K562 (cell line): ENCODE data around the gene HSPA1L. TPM values are rescaled to one million over a fixed set of nuclear protein-coding genes. Genes with fewer than 3 reads are reported as not detected.

ENCODE experiments used
- BHLHE40 ChIP-seq: IDR thresholded peaks from 2 replicates; pipeline ENCODE4 v1.6.1; 2011; ENCODE audit warnings: low read length, improper control_type of control experiment
- CCNT2 ChIP-seq: IDR thresholded peaks from 2 replicates; pipeline ENCODE4 v1.6.1; 2011; ENCODE audit warnings: borderline replicate concordance, low read depth, mild to moderate bottlenecking, moderate library complexity, mixed read lengths, low read length; ENCODE audit not compliant: insufficient read length; ENCODE audit errors: extremely low read depth
- CTCF ChIP-seq, 3 experiments: IDR thresholded peaks in 2 of 3; conservative IDR thresholded peaks in 1 of 3; 2 replicates each; pipeline ENCODE4 v1.5.1; 2011 to 2012; ENCODE audit warnings: low read length in 3 of 3, mild to moderate bottlenecking in 3 of 3, control low read depth in 2 of 3, improper control_type of control experiment in 1 of 3, inconsistent platforms in 1 of 3, low read depth in 1 of 3, mixed read lengths in 1 of 3, moderate library complexity in 1 of 3; ENCODE audit not compliant: insufficient read depth in 2 of 3
- ELF1 ChIP-seq: fragments of 200-800 bp; sonication (Bioruptor generic); IDR thresholded peaks from 2 replicates; pipeline ENCODE4 v1.6.1; 2016; ENCODE audit warnings: missing genetic modification characterization, missing compliant biosample characterization
- ESRRA ChIP-seq: fragments of 450-650 bp; IDR thresholded peaks from 2 replicates; pipeline ENCODE4 v1.6.1; 2014; ENCODE audit warnings: low read depth, mild to moderate bottlenecking, moderate library complexity, borderline replicate concordance
- GTF3C2 ChIP-seq: IDR thresholded peaks from 3 replicates; pipeline ENCODE4 v1.6.1; 2011; ENCODE audit warnings: borderline replicate concordance, mild to moderate bottlenecking, moderate library complexity; ENCODE audit not compliant: insufficient read length; ENCODE audit errors: extremely low read depth
- MTF1 ChIP-seq: fragments of 250-450 bp; sonication (Bioruptor Pico); IDR thresholded peaks from 2 replicates; pipeline ENCODE4 v1.9.0; 2021; ENCODE audit warnings: moderate library complexity, mild to moderate bottlenecking, inconsistent platforms, borderline replicate concordance
- SIRT6 ChIP-seq: IDR thresholded peaks from one replicate; pipeline ENCODE4 v1.6.1; 2012; ENCODE audit warnings: low read depth, mild to moderate bottlenecking, control low read depth, inconsistent platforms, low read length, moderate library complexity
- STAT6 ChIP-seq: sonication (generic); formaldehyde crosslinking; IDR thresholded peaks from 2 replicates; pipeline ENCODE4 v1.8.1; 2023; ENCODE audit warnings: mild to moderate bottlenecking, missing genetic modification reagents
- SUPT5H ChIP-seq: fragments of 450-650 bp; IDR thresholded peaks from 2 replicates; pipeline ENCODE4 v1.6.1; 2016
- TAF1 ChIP-seq: IDR thresholded peaks from 2 replicates; pipeline ENCODE4 v1.6.1; 2011; ENCODE audit warnings: mild to moderate bottlenecking, low read length, moderate library complexity; ENCODE audit not compliant: insufficient read depth, control insufficient read depth, severe bottlenecking; ENCODE audit errors: extremely low read depth
- YY1 ChIP-seq, 3 experiments: IDR thresholded peaks; 2 replicates each; pipeline ENCODE4 v1.6.1; 2011; ENCODE audit warnings: low read length in 2 of 3, mild to moderate bottlenecking in 2 of 3, moderate library complexity in 2 of 3, borderline replicate concordance in 1 of 3, control low read depth in 1 of 3, low read depth in 1 of 3; ENCODE audit not compliant: insufficient read depth in 3 of 3, insufficient replicate concordance in 2 of 3, control insufficient read depth in 1 of 3, insufficient read length in 1 of 3; ENCODE audit errors: extremely low read depth in 1 of 3
- ZBTB43 ChIP-seq: sonication (generic); formaldehyde crosslinking; IDR thresholded peaks from 2 replicates; pipeline ENCODE4 v1.8.0; 2023; ENCODE audit warnings: mild to moderate bottlenecking, missing genetic modification reagents
- ZC3H11A ChIP-seq: IDR thresholded peaks from 2 replicates; pipeline ENCODE4 v1.6.1; 2012; ENCODE audit warnings: low read depth, low read length, improper control_type of control experiment
- ZFPM2 ChIP-seq: fragments of 250-450 bp; sonication (Bioruptor Pico); IDR thresholded peaks from 2 replicates; pipeline ENCODE4 v1.5.1; 2022; ENCODE audit warnings: mild to moderate bottlenecking
- polyA plus RNA-seq, 8 experiments: library from polyadenylated mRNA; depleted of rRNA in 4 of 8; stranded (reverse) in 5 of 8; unstranded in 3 of 8; fragments of >200 nt; fragmentation: Nextera tagmentation in 2 of 8; fragmentation: Illumina TruSeq in 1 of 8; extraction: Ambion mirVana in 2 of 8; extraction: Trizol in 1 of 8; gene quantifications; 2 replicates each; pipeline versions ENCODE4 v1.2.1 to v1.2.3, GENCODE V29; 2011 to 2014; ENCODE audit warnings: inconsistent platforms in 1 of 8, missing spikeins in 1 of 8
- total RNA-seq, 7 experiments: library from RNA; depleted of rRNA in 6 of 7; stranded (reverse); fragments of >200 nt in 6 of 7; fragmentation: Illumina TruSeq in 2 of 7; extraction: Trizol in 2 of 7; gene quantifications; 2 replicates each; pipeline versions ENCODE4 v1.2.1 to v1.2.3, GENCODE V29; 2011 to 2021; ENCODE audit warnings: low replicate concordance in 1 of 7

HSPA1L gene
- total and polyA plus RNA-seq, 9 of the 15 experiments (the other 6 are each of a cell fraction or from before 2014, with no cell fraction given) = 0.14 to 2.1 (median 1.3) TPM

- peak; percentile 75; the same call in 1 of the 2 replicates for TF ChIP-seq STAT6 (CRISPR knock-in tag)
- peak; percentile 56; the same call in 1 of the 2 replicates for TF ChIP-seq ZC3H11A
- TF ChIP-seq SIRT6 = no peak
- TF ChIP-seq BHLHE40 = peak; percentile 91
- peak; percentile 61 for TF ChIP-seq CCNT2
- peak in 1 of 3 experiments; percentile 3; a peak in 1 of 6 replicates for TF ChIP-seq CTCF (IDR thresholded peaks at IDR 0.05 in 2 of 3, conservative IDR thresholded peaks at IDR 0.05 in 1 of 3; ENCODE audit: insufficient read depth in 2 of 3, low read depth in 1 of 3, low read length in 3 of 3)
- peak; percentile 80 for TF ChIP-seq TAF1
- TF ChIP-seq ELF1 (tag) = no peak; the same call in 1 of the 2 replicates
- peak; percentile 28; the same call in 1 of the 2 replicates for TF ChIP-seq ESRRA
- 0 out of 2 replicates have a peak, but pooled peaks have one; percentile 75 for TF ChIP-seq ZBTB43 (CRISPR knock-in tag)
- TF ChIP-seq YY1 (IDR thresholded peaks at IDR 0.05; ENCODE audit: borderline replicate concordance in 1 of 3, control insufficient read depth in 1 of 3, extremely low read depth in 1 of 3, insufficient read depth in 3 of 3, insufficient read length in 1 of 3, insufficient replicate concordance in 2 of 3, low read depth in 1 of 3, low read length in 2 of 3) = peak in 1 of 3 experiments; percentile 67
- TF ChIP-seq ZFPM2 = peak; percentile 22; the same call in 1 of the 2 replicates
- no peak for TF ChIP-seq MTF1 (CRISPR knock-in tag)
- TF ChIP-seq GTF3C2 = no peak
- TF ChIP-seq SUPT5H = peak; percentile 97
These were observed 47.5 kb upstream of the HSPA1L start, which contains the start of gene NEU1 (continued) for GRCh38 chr6:31862344-31863235.
